Measurements from ENCODE around the gene GMDS. TPM values are rescaled to one million over a fixed set of nuclear protein-coding genes. Genes with fewer than 3 reads are reported as not detected.

GMDS gene
- total RNA-seq, 1 donor from 2014 or later = 34.0 TPM

DNA sequence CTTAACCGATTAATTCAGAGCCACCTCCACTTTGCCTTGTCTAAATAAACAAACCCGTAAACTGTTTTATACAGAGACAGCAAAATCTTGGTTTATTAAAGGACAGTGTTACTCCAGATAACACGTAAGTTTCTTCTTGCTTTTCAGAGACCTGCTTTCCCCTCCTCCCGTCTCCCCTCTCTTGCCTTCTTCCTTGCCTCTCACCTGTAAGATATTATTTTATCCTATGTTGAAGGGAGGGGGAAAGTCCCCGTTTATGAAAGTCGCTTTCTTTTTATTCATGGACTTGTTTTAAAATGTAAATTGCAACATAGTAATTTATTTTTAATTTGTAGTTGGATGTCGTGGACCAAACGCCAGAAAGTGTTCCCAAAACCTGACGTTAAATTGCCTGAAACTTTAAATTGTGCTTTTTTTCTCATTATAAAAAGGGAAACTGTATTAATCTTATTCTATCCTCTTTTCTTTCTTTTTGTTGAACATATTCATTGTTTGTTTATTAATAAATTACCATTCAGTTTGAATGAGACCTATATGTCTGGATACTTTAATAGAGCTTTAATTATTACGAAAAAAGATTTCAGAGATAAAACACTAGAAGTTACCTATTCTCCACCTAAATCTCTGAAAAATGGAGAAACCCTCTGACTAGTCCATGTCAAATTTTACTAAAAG, 633.0 kb downstream of the GMDS start:
- peak overlapping the region; percentile 97 for H3K27ac Mint-ChIP-seq (ENCODE audit: unreplicated experiment)
- DNase-seq (ENCODE audit: low spot score) = no peak
- H3K27me3 Mint-ChIP-seq (ENCODE audit: low read depth) = no peaks in the 10 kb centered on the region
- no peaks in the 10 kb centered on the region for H3K9me3 Mint-ChIP-seq (ENCODE audit: low read depth)
- H3K4me1 Mint-ChIP-seq (ENCODE audit: low read depth) = peaks cover 32% of the 10 kb centered on the region
- H3K36me3 Mint-ChIP-seq (ENCODE audit: low read depth) = peaks cover 25% of the 10 kb centered on the region
- TF ChIP-seq, protein P1, sequence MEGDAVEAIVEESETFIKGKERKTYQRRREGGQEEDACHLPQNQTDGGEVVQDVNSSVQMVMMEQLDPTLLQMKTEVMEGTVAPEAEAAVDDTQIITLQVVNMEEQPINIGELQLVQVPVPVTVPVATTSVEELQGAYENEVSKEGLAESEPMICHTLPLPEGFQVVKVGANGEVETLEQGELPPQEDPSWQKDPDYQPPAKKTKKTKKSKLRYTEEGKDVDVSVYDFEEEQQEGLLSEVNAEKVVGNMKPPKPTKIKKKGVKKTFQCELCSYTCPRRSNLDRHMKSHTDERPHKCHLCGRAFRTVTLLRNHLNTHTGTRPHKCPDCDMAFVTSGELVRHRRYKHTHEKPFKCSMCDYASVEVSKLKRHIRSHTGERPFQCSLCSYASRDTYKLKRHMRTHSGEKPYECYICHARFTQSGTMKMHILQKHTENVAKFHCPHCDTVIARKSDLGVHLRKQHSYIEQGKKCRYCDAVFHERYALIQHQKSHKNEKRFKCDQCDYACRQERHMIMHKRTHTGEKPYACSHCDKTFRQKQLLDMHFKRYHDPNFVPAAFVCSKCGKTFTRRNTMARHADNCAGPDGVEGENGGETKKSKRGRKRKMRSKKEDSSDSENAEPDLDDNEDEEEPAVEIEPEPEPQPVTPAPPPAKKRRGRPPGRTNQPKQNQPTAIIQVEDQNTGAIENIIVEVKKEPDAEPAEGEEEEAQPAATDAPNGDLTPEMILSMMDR (IDR thresholded peaks at IDR 0.05) = no peak
- H3K4me3 Mint-ChIP-seq (ENCODE audit: unreplicated experiment) = peak overlapping the region; percentile 92

DNA sequence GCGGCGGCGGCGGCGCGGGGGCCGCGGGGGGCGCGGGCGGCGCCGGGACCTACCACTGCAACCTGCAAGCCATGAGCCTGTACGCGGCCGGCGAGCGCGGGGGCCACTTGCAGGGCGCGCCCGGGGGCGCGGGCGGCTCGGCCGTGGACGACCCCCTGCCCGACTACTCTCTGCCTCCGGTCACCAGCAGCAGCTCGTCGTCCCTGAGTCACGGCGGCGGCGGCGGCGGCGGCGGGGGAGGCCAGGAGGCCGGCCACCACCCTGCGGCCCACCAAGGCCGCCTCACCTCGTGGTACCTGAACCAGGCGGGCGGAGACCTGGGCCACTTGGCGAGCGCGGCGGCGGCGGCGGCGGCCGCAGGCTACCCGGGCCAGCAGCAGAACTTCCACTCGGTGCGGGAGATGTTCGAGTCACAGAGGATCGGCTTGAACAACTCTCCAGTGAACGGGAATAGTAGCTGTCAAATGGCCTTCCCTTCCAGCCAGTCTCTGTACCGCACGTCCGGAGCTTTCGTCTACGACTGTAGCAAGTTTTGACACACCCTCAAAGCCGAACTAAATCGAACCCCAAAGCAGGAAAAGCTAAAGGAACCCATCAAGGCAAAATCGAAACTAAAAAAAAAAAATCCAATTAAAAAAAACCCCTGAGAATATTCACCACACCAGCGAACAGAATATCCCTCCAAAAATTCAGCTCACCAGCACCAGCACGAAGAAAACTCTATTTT, 633.7 kb downstream of the GMDS start:
- Mint-ChIP-seq H3K4me3 (ENCODE audit: unreplicated experiment) (peak overlapping the region; percentile 92), H3K36me3 (ENCODE audit: low read depth) (peaks cover 25% of the 10 kb centered on the region), H3K27me3 (ENCODE audit: low read depth) (no peaks in the 10 kb centered on the region), H3K9me3 (ENCODE audit: low read depth) (no peaks in the 10 kb centered on the region), H3K27ac (ENCODE audit: unreplicated experiment) (peak overlapping the region; percentile 97), H3K4me1 (ENCODE audit: low read depth) (peaks cover 32% of the 10 kb centered on the region)
- no peak for DNase-seq (ENCODE audit: low spot score)
- TF ChIP-seq, protein P1 (IDR thresholded peaks at IDR 0.05) = no peak

DNA sequence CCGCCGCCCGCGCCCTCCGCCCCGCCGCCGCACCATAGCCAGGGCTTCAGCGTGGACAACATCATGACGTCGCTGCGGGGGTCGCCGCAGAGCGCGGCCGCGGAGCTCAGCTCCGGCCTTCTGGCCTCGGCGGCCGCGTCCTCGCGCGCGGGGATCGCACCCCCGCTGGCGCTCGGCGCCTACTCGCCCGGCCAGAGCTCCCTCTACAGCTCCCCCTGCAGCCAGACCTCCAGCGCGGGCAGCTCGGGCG, 634.2 kb downstream of the GMDS start:
- H3K4me3 Mint-ChIP-seq (ENCODE audit: unreplicated experiment) = no peak overlapping the region
- no peak for DNase-seq (ENCODE audit: low spot score)
- H3K27me3 Mint-ChIP-seq (ENCODE audit: low read depth) = no peaks in the 10 kb centered on the region

DNA sequence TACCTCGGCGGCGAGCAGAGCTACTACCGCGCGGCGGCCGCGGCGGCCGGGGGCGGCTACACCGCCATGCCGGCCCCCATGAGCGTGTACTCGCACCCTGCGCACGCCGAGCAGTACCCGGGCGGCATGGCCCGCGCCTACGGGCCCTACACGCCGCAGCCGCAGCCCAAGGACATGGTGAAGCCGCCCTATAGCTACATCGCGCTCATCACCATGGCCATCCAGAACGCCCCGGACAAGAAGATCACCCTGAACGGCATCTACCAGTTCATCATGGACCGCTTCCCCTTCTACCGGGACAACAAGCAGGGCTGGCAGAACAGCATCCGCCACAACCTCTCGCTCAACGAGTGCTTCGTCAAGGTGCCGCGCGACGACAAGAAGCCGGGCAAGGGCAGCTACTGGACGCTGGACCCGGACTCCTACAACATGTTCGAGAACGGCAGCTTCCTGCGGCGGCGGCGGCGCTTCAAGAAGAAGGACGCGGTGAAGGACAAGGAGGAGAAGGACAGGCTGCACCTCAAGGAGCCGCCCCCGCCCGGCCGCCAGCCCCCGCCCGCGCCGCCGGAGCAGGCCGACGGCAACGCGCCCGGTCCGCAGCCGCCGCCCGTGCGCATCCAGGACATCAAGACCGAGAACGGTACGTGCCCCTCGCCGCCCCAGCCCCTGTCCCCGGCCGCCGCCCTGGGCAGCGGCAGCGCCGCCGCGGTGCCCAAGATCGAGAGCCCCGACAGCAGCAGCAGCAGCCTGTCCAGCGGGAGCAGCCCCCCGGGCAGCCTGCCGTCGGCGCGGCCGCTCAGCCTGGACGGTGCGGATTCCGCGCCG, 634.7 kb downstream of the GMDS start:
- TF ChIP-seq, protein P1 (IDR thresholded peaks at IDR 0.05) = no peak
- DNase-seq (ENCODE audit: low spot score) = no peak
- Mint-ChIP-seq H3K36me3 (ENCODE audit: low read depth) (peaks cover 22% of the 10 kb centered on the region), H3K27ac (ENCODE audit: unreplicated experiment) (peak overlapping the region; percentile 97), H3K9me3 (ENCODE audit: low read depth) (no peaks in the 10 kb centered on the region), H3K4me3 (ENCODE audit: unreplicated experiment) (peak overlapping the region; percentile 92), H3K4me1 (ENCODE audit: low read depth) (peaks cover 32% of the 10 kb centered on the region), H3K27me3 (ENCODE audit: low read depth) (peaks cover 1% of the 10 kb centered on the region)

More for the DNA sequence above, 634.2 kb downstream of the GMDS start:
- no peak overlapping the region for H3K27ac Mint-ChIP-seq (ENCODE audit: unreplicated experiment)
- peaks cover 25% of the 10 kb centered on the region for H3K36me3 Mint-ChIP-seq (ENCODE audit: low read depth)
- peaks cover 32% of the 10 kb centered on the region for H3K4me1 Mint-ChIP-seq (ENCODE audit: low read depth)
- H3K9me3 Mint-ChIP-seq (ENCODE audit: low read depth) = no peaks in the 10 kb centered on the region
- TF ChIP-seq, protein P1 (IDR thresholded peaks at IDR 0.05) = peak; percentile 37
